Measurements from ENCODE around the gene CXCR1.
"Not testable (repeated sequence)": the region's sequence is repeated elsewhere in the genome, so short reads cannot be mapped to it uniquely, and the experiment has no call there.

CXCR1 gene

GRCh38 chr2:218155953-218156479 is 10.7 kb downstream of the CXCR1 start:
- no peak for DNase-seq

GRCh38 chr2:218152777-218153176 is 14.0 kb downstream of the CXCR1 start:
- DNase-seq = no peak

GRCh38 chr2:218152172-218152571 is 14.6 kb downstream of the CXCR1 start:
- no peak for DNase-seq

- DNase-seq = no peak
These were observed 16.8 kb downstream of the CXCR1 start for GRCh38 chr2:218149848-218150440.

GRCh38 chr2:218149098-218149497 is 17.7 kb downstream of the CXCR1 start:
- DNase-seq = no peak

- no peak for DNase-seq
These were observed 20.7 kb downstream of the CXCR1 start for GRCh38 chr2:218146056-218146455.

GRCh38 chr2:218145124-218145523 is 21.6 kb downstream of the CXCR1 start:
- no peak for DNase-seq

- DNase-seq = no peak
These were observed 28.7 kb downstream of the CXCR1 start for GRCh38 chr2:218138047-218138446.

GRCh38 chr2:218137514-218137913 is 29.2 kb downstream of the CXCR1 start:
- no peak for DNase-seq

- DNase-seq = no peak
These were observed 35.9 kb downstream of the CXCR1 start for GRCh38 chr2:218130822-218131221.

- DNase-seq = no peak
These were observed 36.4 kb downstream of the CXCR1 start for GRCh38 chr2:218130377-218130776.

GRCh38 chr2:218129458-218130135 is 37.2 kb downstream of the CXCR1 start:
- DNase-seq = no peak

- no peak for DNase-seq
These were observed 37.8 kb downstream of the CXCR1 start for GRCh38 chr2:218128781-218129457.

GRCh38 chr2:218127929-218128455 is 38.8 kb downstream of the CXCR1 start:
- DNase-seq = no peak

- no peak for DNase-seq
These were observed 41.1 kb downstream of the CXCR1 start, which contains the start of gene CXCR2 for GRCh38 chr2:218125626-218126080. CXCR2 (plus strand) TSS chr2:218126028; CDS start chr2:218134802, 8,774 bp downstream.

GRCh38 chr2:218125095-218125494 is 41.7 kb downstream of the CXCR1 start:
- no peak for DNase-seq

- DNase-seq = no peak
These were observed 42.8 kb downstream of the CXCR1 start for GRCh38 chr2:218123986-218124385.

GRCh38 chr2:218122286-218122685 is 44.5 kb downstream of the CXCR1 start:
- DNase-seq = not testable (repeated sequence)

GRCh38 chr2:218121789-218122188 is 45.0 kb downstream of the CXCR1 start:
- DNase-seq = not testable (repeated sequence)

All from NCI-H2171 (cell line).